ENCODE measurements around the gene SLC12A9. TPM values are rescaled to one million over a fixed set of nuclear protein-coding genes. Genes with fewer than 3 reads are reported as not detected.

SLC12A9 gene
- total RNA-seq, 4 donors from 2014 or later: 11.2 to 32.9 (median 20.2) TPM

- peaks cover 0 to 61% of the 10 kb centered on the region in 2 donors for H3K36me3 ChIP-seq
- WGBS, 2 donors (ENCODE audit: low coverage in 1 of 2): 69% methylated on average over 2 of the region's 10 CpGs; no CpG with 5 or more reads in 1 of the 2 donors
These were observed 21.2 kb downstream of the SLC12A9 start for GRCh38 chr7:100873599-100874299.

GRCh38 chr7:100874300-100874576, 21.7 kb downstream of the SLC12A9 start:
- Histone ChIP-seq H3K4me1 (peaks cover 3 to 64% (median 19%) of the 10 kb centered on the region in 3 donors), H3K27ac (peak overlapping the region; percentile 73 to 98 (median 92)), H3K27me3 (no peaks in the 10 kb centered on the region), H3K36me3 (peaks cover 0 to 60% of the 10 kb centered on the region in 2 donors), H3K9me3 (no peaks in the 10 kb centered on the region), H3K4me3 (peak overlapping the region; percentile 67 to 79)
- ATAC-seq: no peak
- no peak for TF ChIP-seq CTCF (IDR thresholded peaks at IDR 0.05)
- TF ChIP-seq POLR2AphosphoS5 (IDR thresholded peaks at IDR 0.05): no peak
- WGBS, 2 donors (ENCODE audit: low coverage in 1 of 2): 51% methylated on average over 4 of the region's 8 CpGs; no CpG with 5 or more reads in 1 of the 2 donors

More at GRCh38 chr7:100873599-100874299, 21.2 kb downstream of the SLC12A9 start:
- H3K27ac ChIP-seq: peak overlapping the region; percentile 73 to 98 (median 92)
- H3K27me3 ChIP-seq: no peaks in the 10 kb centered on the region
- H3K4me3 ChIP-seq: peak overlapping the region in 1 of 2 donors; percentile 67
- peaks cover 3 to 64% (median 24%) of the 10 kb centered on the region in 3 donors for H3K4me1 ChIP-seq
- H3K9me3 ChIP-seq: no peaks in the 10 kb centered on the region
- TF ChIP-seq EP300 (IDR thresholded peaks at IDR 0.05): no peak
- no peak for TF ChIP-seq CTCF (IDR thresholded peaks at IDR 0.05)
- TF ChIP-seq POLR2A (IDR thresholded peaks at IDR 0.05): no peak
- no peak for TF ChIP-seq POLR2AphosphoS5 (IDR thresholded peaks at IDR 0.05)
- no peak for ATAC-seq

- H3K27me3 ChIP-seq: no peaks in the 10 kb centered on the region
- peak; percentile 97 for ATAC-seq
- TF ChIP-seq POLR2AphosphoS5 (IDR thresholded peaks at IDR 0.05) (peak; percentile 99), CTCF (IDR thresholded peaks at IDR 0.05) (peak in 3 of 4 experiments; percentile 37 to 82 (median 79)), POLR2A (IDR thresholded peaks at IDR 0.05) (peak; percentile 93 to 96), EP300 (IDR thresholded peaks at IDR 0.05) (no peak)
- peak within 1 kb of the TSS; percentile 67 to 79 for H3K4me3 ChIP-seq
- no peaks in the 10 kb centered on the region for H3K9me3 ChIP-seq
- peaks cover 0 to 64% of the 10 kb centered on the region in 2 donors for H3K36me3 ChIP-seq
- WGBS, 2 donors (ENCODE audit: low coverage in 1 of 2): 0 to 11% methylated on average over 1 to 5 of the region's 79 CpGs
- peaks cover 3 to 64% (median 18%) of the 10 kb centered on the region in 3 donors for H3K4me1 ChIP-seq
- peak within 1 kb of the TSS; percentile 80 to 98 (median 92) for H3K27ac ChIP-seq
These were observed 22.3 kb downstream of the SLC12A9 start, which contains the start of gene SRRT for GRCh38 chr7:100874577-100875355. Gene SRRT, plus strand, starts transcription at chr7:100875103. Its CDS starts 488 bp downstream, at chr7:100875591.

GRCh38 chr7:100875356-100875751, 22.8 kb downstream of the SLC12A9 start:
- TF ChIP-seq EP300 (IDR thresholded peaks at IDR 0.05) (no peak), CTCF (IDR thresholded peaks at IDR 0.05) (no peak), POLR2A (IDR thresholded peaks at IDR 0.05) (no peak), POLR2AphosphoS5 (IDR thresholded peaks at IDR 0.05) (no peak)
- no peaks in the 10 kb centered on the region for H3K9me3 ChIP-seq
- no peaks in the 10 kb centered on the region for H3K27me3 ChIP-seq
- H3K36me3 ChIP-seq: peaks cover 0 to 65% of the 10 kb centered on the region in 2 donors
- peak overlapping the region; percentile 67 to 79 for H3K4me3 ChIP-seq
- peak; percentile 35 for ATAC-seq
- H3K4me1 ChIP-seq: peaks cover 3 to 64% (median 18%) of the 10 kb centered on the region in 3 donors
- H3K27ac ChIP-seq: peak overlapping the region; percentile 80 to 98 (median 92)
- WGBS, 2 donors (ENCODE audit: low coverage in 1 of 2): 0 to 1% methylated on average over 11 to 20 of the region's 39 CpGs
